Stimulated activated CD4-positive, alpha-beta T cell treated with anti-CD3 and anti-CD28 coated beads, Interleukin-12 subunit alpha, Interleukin-12 subunit beta, amount 100 ng/mL, for 48 hours (primary cell): ENCODE measurements around the gene STAG2.

Experiments
- DNase-seq, 3 donors: peaks; one replicate each; pipeline ENCODE4 v3.0.0-alpha.2; 2020; ENCODE audit warnings: low read depth in 2 of 3, low spot score in 1 of 3

STAG2 gene

DNA sequence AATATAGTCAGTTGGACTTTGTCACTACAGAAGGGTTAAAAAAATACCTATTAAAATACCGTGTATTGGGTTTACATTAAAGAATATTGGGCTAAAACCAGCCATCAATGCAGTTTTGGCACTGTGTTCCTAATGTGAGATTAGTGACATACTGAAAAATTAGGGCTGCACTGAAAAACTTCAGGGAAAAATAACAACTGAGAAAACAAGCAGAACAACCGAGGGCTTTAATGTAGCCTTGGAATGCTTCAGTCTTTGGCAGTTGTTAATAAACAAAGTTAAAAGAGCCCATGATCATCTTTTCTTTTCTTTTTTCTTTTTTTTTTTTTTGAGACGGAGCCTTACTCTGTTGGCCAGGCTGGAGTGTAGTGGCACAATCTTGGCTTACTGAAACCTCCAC is 12.4 kb downstream of the STAG2 start:
- DNase-seq: no peak

DNA sequence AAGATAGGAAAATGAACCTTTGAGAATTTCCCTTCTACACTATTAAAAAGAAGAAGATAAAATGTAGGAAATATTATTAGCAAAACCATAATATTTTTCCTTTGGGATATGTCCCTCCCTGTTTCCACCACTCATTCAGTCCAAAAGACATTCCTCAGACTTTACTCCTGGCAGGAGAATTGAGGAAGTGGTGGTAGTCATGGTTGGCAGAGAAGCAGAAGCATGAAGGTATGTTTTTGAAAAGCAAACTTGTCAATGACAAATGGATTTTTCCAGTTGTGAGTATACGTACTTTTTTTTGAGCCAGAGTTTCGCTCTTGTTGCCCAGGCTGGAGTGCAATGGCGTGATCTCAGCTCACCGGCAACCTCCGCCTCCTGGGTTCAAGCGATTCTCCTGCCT is 13.7 kb downstream of the STAG2 start:
- no peak for DNase-seq

DNA sequence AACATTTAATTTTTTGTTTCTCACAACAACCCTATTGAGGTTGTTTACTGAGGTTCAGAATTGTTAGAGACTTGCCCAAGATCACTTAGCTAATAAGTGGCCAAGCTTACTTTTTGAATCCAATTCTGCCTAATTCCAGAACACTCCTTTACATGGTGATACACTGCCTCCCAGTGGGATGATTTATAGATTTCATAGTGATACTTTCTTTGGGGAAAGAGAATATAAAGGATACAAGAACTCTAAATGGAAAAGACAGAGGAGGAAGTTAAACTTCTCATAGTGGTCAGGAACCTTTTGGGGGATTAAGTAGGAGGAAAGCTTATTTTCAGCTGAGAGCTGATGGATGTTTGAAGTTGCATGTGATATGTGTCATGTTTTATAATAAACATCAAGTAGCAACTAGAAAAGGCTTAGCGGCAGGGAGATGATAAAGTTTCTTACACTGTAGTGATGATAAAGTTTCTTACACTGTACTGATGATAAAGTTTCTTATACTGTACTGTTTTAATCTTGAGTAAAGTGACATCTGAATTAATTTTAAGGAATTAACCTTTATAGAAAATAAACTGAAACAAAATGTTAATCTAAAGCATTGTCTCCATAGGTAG is 15.3 kb downstream of the STAG2 start:
- DNase-seq: no peak

DNA sequence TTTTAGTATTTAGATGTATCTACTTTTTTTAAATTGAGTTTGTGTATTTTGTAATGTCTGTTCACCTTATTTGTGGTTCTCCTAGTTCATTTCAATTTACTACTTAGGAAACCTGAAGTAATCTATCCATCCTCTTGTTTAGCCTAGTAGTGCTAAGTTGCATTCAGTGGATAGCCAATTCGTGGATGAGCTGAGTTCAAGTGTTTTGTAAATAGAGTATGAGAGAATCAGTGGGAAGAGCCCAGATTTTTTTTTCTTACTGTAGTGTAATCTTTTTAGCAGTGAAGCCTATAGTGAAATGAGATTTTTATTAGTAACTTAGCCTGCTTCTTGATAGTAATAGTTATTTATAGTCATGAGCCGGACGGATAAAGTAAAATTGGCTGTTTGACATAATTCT is 21.7 kb downstream of the STAG2 start:
- no peak for DNase-seq

DNA sequence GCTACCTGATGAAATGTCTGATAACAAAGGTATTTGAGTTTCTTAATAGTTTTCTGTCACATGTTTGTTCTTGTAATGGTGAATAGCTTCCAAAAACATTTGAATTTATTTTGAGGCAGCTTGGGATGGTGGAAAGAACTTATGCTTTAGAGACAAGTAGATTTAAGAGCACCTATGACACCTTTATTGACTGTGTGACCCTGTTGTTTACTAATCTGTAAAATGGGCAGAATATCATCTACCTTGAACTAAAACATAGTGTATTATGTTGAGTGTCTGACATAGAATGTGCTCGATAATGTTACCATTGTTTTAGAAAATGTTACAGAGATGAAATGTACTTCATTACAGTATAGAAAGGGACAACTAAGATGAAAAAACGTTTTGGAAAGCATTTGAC is 24.9 kb downstream of the STAG2 start:
- no peak for DNase-seq

DNA sequence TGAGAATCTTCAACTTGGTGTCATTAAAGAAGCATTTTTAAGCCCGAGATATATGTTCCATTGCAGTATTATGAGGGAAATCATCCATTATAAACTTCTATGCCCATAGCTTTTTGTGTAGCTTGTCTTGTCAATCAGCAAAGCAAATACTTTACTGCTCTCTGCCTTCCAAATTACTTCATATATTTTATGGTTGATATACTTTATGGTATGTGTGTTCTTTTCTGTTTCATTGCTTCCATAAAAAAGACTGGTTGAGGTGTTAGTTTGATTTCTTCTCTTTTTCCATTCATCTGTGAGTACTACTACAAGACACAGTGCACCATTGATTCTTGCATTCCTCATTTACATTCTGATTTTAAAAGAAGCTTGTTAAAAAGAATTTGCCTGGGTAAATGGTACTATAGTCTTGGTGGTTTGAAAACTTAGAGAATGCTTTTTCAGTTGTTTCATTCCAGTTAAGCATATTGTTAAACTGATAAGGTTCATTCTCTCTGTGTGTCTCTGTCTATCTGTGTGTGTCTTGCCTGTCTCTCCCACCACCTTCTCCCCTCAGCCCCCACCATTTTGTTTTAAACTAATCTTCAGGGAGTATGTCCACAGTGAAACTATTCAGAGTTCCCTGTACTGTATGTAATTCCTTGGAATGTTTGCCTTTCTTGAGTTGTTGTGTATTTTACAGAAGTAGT is 27.1 kb downstream of the STAG2 start:
- DNase-seq: no peak

DNA sequence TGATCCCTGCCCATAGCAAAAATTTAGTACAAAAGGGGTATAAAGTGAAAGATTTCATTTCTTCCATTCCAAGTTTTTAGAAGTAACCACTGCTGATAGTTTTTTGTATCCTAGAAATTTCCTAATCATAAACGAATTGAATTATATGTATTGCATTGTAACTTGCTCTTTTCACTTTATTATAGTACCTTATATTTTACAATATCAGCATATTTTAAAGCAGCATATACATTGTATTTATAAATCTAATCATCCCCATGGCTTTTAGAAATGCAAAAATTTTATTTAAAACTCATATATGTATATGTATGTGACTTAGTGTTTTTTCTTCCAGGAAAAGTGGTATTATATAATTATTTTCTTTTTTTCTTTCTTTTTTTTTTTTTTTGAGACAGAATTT is 27.7 kb downstream of the STAG2 start:
- DNase-seq: no peak

DNA sequence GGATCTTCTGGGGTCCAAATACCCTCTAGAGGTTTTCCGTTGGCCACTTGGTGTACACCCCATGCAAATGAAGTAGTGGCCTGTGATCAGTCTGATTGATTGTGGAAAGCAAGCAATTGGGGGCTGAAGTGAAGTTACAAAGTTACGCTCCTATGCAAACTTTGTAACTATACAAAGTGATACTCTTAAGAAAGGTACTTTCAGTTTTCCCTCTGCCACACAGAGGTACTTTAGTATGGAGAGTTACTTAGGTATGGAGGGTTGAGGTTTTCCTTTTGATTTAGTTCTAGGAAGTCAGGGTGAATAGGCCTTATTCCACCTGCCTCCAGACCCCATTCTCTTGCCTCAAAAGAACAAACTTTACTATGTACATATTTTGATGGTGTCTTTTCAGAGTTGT is 28.7 kb downstream of the STAG2 start:
- no peak for DNase-seq

DNA sequence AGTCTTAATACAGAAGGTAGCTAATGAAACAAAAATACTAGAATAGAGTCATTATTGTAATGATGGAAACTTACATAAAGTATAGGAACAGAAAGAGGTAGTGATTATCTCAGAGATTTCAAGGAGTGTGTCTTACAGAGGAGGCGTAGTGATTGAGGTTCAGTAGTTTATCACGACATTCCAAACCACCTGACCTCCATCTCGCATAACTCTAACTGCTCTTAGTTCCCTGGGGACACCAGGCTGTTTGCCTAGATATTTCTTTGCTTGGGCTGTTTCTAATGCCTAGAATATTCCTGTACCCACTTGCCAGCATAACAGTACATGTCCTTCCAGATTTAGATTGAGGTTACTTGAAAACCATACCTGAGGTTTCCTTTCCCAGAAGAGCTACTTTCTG is 29.1 kb downstream of the STAG2 start:
- no peak for DNase-seq

DNA sequence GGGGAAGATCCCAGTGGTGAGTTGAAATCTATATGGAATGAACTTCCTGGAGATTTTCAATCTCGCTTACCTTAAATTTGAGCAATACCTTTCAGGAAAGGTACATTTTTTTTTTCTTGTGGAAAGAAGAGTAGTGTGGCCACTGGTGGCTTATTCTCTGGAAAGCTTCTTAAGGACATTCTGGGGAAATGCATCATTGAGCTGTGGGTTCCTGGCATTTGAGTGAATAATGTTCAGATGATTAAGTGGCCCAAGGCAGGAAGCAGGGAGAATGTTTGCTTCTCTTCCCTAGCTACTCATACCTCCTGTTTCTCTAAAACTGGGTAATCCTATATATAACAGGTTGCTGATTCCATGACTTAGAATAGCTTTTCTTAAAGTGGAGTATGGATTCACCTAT is 31.8 kb downstream of the STAG2 start:
- DNase-seq: no peak

DNA sequence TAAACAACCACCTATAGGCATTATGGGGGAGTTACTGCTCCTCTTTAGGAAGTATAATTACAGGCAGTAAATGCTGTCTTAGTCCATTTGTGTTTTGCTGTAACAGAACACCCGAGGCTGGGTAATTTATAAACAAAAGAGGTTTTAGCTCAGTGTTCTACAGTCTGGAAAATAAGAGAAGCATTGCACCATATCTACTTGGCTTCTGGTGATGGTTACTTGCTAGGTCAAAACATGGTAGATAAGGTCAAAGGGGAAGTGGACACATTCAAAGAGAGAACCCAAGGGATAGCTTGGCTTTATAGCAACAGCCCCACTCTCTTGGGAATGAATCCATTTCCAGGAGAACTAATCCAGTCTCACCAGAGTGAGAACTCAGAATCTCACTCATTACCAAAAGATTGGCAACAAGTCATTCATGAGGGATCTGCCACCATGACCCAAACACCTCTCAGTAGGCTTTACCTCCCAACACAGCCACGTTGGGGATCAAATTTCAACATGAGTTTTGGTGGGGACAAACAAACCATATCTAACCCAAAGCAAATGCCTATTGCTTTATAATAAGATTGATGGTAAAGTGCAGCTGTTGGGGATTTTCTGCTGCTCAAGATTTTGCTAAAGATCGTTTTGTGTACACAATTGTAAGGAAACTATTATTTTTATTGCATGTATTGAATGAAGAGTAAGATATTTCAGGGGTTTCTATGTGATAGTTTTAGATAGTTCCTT is 32.6 kb downstream of the STAG2 start:
- no peak for DNase-seq

DNA sequence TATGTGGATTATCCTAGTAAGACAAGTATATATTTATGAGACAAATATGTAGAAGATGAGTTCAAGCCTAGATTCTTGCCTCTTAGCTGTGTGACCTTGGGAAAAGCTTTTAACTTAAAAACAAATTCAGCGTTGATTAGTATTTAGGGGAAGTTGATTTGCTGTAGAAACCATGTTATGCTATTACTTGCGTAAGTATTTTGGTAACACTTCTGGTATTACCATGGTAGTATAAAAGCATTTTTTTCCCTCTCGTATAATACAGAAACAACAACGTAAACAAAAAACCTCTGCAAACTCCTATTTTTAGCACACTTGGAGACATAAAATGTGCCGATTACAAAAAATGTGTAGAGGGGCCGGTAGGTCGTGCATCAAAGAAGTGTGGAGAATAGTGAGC is 33.2 kb downstream of the STAG2 start:
- DNase-seq: no peak

DNA sequence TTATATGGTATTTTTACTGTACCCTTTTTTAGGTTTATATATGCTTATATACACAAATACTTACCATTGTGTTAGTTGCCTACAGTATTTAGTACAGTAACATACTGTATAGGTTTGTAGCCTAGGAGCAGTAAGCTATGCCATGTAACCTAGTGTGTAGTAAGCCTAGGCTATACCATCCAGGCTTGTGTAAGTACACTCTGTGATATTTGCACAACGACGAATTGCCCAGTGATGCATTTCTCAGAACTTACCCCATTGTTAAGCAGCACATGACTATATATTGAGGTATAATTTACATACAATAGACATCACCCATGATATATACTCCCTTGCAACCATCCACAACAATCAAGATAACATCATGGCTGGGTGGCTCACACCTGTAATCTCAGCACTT is 40.1 kb downstream of the STAG2 start:
- DNase-seq: no peak

DNA sequence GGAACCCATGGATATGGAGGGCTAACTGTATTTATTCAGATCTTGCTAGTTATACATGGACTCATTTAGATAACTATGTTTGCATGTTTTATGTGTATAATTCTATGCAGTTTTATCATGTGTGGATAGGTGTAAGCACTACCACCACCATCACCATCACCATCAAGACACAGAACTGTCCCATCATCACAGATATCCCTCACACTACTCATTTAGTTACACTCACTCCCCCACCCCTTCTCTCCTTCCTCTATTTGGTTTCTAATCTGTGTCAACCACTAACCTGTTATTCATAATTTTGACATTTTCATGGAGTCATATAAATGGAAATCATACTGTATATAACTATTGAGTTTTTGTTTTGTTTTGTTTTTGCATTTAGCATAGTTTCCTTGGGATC is 43.7 kb downstream of the STAG2 start:
- no peak for DNase-seq

DNA sequence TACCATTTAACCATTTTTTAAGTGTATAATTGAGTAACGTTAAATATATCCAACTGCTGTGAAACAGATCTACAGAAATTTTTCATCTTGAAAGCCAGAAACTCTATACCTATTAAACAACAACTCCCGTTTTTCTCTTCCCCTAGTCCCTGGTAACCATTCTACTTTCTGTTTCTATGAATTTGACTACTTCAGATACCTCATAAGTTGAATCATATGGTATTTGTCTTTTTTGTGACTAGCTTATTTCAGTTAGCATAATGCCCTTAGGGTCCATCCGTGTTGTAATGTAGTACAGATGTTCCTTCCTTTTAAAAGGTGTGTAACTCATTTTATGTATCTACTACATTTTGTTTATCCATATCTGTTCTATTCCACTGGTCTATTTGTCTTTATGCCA is 48.7 kb downstream of the STAG2 start:
- DNase-seq: no peak

DNA sequence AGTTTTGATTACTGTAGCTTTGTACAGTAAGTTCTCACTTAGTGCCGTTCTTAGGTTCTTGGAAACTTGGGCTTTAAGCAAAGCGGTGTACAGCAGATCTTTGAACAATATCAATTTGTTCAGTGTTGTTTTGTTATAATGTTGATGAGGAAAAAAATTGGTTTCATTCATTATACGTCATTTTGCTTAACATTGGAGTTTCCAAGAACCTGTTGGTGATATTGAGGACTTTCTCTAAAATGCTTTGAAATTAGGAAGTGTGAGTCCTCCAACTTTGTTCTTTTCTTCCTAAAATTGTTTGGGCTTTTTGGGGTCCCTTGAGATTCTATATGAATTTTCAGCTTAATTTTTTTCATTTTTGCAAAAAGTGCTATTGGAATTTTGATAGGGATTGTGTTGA is 49.1 kb downstream of the STAG2 start:
- DNase-seq: no peak

DNA sequence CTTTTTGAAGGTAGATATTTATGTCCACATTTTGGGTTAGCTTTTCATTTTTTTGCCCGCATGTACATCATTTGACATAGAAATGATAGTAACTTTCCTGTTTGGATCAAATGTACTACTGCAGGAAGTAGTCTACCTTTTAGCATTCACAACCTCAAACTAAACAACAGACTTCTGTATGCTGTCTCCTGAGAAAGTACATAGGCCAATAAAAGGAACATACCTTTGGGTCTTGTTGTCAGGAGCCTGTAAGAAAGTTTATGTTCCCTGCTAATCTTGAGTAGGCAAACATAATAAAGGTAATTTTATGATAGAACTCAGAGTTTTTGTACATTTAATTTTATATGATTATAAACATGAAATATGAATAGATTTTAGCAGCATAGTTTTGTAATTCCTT is 54.2 kb downstream of the STAG2 start:
- DNase-seq: no peak

DNA sequence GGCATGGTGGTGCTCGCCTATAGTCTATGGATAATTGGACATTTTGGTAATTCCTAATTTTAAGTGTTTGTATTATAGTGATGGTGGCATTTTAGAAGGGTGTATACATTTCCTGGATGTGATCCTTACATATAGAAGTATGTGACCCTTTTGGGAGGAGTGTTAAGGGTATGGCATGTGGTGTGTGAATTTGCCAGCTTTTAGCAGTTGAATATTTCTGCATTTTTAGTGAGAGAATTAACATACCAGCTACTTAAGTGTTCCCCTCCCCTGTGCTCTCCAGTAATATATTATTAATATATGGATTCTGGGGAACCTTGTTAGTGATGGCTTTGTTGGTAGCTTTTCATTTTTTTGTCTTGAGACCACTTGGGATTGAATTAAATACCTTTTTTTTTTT is 55.3 kb downstream of the STAG2 start:
- no peak for DNase-seq

DNA sequence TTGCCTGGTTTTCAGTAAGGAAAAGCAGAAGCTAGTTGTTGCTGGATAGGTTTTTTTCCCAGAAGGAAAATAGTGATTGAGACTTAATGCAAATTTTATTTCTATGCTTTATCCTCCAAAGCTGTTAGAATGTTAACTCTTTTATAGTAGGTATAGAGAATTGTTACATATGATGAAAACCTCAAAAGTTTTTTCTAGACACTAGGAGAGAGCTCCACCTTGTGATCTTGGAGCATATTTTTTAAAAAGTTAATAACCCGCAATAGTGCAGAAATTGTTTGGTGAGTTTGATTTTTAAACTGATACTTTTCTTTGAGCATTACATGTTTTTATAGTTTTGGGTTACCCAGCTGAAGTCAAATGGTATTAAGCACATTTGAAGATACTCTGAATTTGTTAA is 56.5 kb downstream of the STAG2 start:
- no peak for DNase-seq

DNA sequence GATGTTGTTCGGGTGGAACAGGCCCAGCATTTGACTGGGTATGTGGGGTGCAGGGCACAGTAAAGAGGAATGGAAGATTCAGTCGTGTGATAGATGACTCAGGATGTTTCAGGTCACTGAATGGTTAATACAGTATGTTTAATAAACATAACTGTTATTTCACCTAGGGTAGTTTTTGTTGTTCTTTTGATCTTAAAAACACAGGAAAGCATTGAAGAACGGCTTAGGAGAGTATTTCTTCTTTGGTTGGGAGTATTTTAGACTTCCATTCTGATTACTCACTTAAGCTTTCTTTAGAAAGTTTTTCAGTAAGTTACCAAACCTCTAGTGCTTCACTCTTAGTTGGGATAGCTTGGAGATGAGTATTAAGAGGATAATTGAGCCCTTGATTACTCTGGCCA is 62.3 kb downstream of the STAG2 start:
- no peak for DNase-seq

DNA sequence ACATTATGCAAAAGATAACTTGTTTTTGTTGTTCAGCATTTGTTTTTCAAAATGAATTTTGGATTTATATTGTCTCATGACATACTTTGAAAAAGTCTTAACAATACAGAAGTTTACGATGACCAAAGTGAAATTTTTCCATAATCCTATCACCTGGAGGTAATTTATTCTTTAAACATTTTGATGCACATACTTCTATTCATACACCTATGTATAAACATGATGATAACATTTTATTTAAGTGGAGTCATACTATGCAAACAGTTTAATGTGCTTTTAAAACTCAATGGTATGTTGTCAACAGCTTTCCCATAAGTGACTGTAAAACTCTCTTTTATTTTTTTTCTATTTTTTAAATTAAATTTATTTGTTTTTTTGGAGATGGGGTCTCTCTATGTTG is 65.0 kb downstream of the STAG2 start:
- DNase-seq: no peak

DNA sequence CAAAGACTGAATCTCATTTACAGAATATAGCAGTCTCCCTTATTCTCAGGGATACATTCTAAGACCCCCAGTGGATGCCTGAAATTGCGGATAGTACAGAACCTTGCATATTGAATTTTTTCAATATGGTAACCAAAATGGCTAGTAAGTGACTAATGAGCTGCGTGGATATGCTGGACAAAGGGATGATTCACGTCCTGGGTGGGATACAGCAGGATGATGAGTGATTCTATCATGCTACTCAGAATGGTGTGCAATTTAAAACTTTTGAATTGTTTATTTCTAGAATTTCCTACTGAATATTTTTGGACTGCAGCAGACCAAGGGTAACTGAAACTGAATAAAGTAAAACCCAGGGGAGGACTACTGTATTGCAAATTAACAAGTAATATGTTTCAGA is 66.7 kb downstream of the STAG2 start:
- no peak for DNase-seq

DNA sequence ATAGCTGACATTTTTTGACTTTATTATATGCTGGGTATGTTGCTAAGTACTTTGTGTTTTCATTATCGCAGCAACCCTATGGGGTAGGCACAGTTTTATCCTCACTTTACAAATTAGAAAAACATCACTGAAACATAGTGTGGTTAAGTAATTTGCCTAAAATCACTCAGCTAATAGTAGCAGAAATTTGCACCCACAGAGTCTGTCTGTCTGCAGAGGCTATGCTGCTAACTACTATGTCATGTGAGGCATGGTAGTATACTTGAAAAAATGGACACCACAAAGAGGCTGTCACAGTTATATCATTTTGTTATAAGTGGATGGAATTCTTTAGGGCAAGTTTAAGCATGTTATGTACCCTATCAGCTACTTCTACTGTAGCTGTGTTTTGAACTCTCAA is 69.0 kb downstream of the STAG2 start:
- no peak for DNase-seq
